ENCODE results near the gene MCC.
"Not testable (repeated sequence)": the region's sequence is repeated elsewhere in the genome, so short reads cannot be mapped to it uniquely, and the experiment has no call there.

MCC gene

GRCh38 chr5:113085880-113086409, 402.3 kb downstream of the MCC start:
- DNase-seq (ENCODE audit: low spot score): no peak

- DNase-seq (ENCODE audit: low spot score): no peak
These were observed 403.2 kb downstream of the MCC start for GRCh38 chr5:113085084-113085414.

- peak; percentile 100 for DNase-seq (ENCODE audit: low spot score)
These were observed 403.7 kb downstream of the MCC start for GRCh38 chr5:113084402-113085083.

- DNase-seq (ENCODE audit: low spot score): no peak
These were observed 404.8 kb downstream of the MCC start for GRCh38 chr5:113083481-113083880.

GRCh38 chr5:113082547-113082905, 405.7 kb downstream of the MCC start:
- no peak for DNase-seq (ENCODE audit: low spot score)

- DNase-seq (ENCODE audit: low spot score): no peak
These were observed 406.2 kb downstream of the MCC start for GRCh38 chr5:113081881-113082546.

GRCh38 chr5:113081091-113081839, 407.0 kb downstream of the MCC start:
- DNase-seq (ENCODE audit: low spot score): peak; percentile 45

- not testable (repeated sequence) for DNase-seq (ENCODE audit: low spot score)
These were observed 411.6 kb downstream of the MCC start for GRCh38 chr5:113076649-113077048.

GRCh38 chr5:113075019-113075418, 413.2 kb downstream of the MCC start:
- no peak for DNase-seq (ENCODE audit: low spot score)

GRCh38 chr5:113073629-113074034, 414.6 kb downstream of the MCC start:
- not testable (repeated sequence) for DNase-seq (ENCODE audit: low spot score)

GRCh38 chr5:113071401-113071800, 416.9 kb downstream of the MCC start:
- DNase-seq (ENCODE audit: low spot score): no peak

- DNase-seq (ENCODE audit: low spot score): no peak
These were observed 417.4 kb downstream of the MCC start for GRCh38 chr5:113070901-113071300.

GRCh38 chr5:113068559-113068958, 419.7 kb downstream of the MCC start:
- DNase-seq (ENCODE audit: low spot score): no peak

GRCh38 chr5:113067635-113068344, 420.5 kb downstream of the MCC start:
- no peak for DNase-seq (ENCODE audit: low spot score)

GRCh38 chr5:113065626-113066025, 422.6 kb downstream of the MCC start:
- DNase-seq (ENCODE audit: low spot score): no peak

- DNase-seq (ENCODE audit: low spot score): no peak
These were observed 423.4 kb downstream of the MCC start for GRCh38 chr5:113064806-113065205.

- no peak for DNase-seq (ENCODE audit: low spot score)
These were observed 424.3 kb downstream of the MCC start for GRCh38 chr5:113063927-113064326.

- no peak for DNase-seq (ENCODE audit: low spot score)
These were observed 425.3 kb downstream of the MCC start for GRCh38 chr5:113062869-113063508.

GRCh38 chr5:113061846-113062780, 426.1 kb downstream of the MCC start:
- no peak for DNase-seq (ENCODE audit: low spot score)

- DNase-seq (ENCODE audit: low spot score): no peak
These were observed 427.7 kb downstream of the MCC start for GRCh38 chr5:113060408-113061025.
